ENCODE measurements around the gene KRTAP9-4. TPM values are rescaled to one million over a fixed set of nuclear protein-coding genes. Genes with fewer than 3 reads are reported as not detected.

Gene KRTAP9-4
- total and polyA plus RNA-seq, 2 donors (not counting 3 experiments of a cell fraction or from before 2014, with no cell fraction given) = not detected

DNA sequence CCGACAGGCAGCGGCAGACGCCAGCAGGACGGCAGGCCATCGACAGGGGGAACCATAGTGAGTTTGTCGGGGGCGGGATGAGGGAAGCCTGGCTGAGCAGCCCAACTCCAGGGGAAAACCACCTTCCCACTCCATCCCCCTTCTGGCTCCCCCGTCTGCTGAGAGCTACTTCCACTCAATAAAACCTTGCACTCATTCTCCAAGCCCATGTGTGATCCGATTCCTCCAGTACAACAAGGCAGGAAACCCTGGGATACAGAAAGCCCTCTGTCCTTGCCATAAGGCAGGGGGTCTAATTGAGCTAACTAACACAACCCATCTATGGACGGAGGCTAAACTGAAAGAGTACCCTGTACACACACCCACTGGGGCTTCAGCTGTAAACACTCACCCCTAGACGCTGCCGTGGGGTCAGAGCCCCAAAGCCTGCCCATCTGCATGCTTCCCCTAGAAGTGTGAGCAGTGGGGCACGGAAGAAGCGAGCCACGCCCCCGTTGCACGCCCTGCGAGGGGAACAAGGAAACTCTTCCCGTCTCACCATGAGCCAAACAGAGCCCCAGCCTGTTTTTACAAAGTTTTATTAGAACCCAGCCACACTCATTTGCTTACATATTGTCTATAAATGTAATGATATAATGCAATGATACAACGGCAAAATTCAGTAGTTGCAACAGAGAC is 49.1 kb downstream of the KRTAP9-4 start:
- Histone ChIP-seq H3K4me3 (replicated peaks in 1 of 3; ENCODE audit: insufficient read depth in 1 of 3, low read depth in 1 of 3, low read length in 3 of 3) (no peak overlapping the region), H3K27ac (ENCODE audit: insufficient read depth, low read depth, low read length) (no peak overlapping the region), H4K20me1 (replicated peaks; ENCODE audit: control insufficient read depth, extremely low read depth, insufficient read depth, low read length) (no peaks in the 10 kb centered on the region), H2AFZ (ENCODE audit: low read depth, low read length) (no peak overlapping the region), H3K36me3 (ENCODE audit: control insufficient read depth in 2 of 2, extremely low read depth in 1 of 2, insufficient read depth in 2 of 2, low read length in 2 of 2) (no peaks in the 10 kb centered on the region), H3K9me1 (replicated peaks; ENCODE audit: control insufficient read depth, extremely low read depth, insufficient read depth, low read length) (no peaks in the 10 kb centered on the region), H3K27me3 (ENCODE audit: control insufficient read depth in 2 of 2, insufficient read depth in 2 of 2, low read length in 2 of 2) (no peaks in the 10 kb centered on the region), H3K4me2 (ENCODE audit: insufficient read depth, low read length) (no peak overlapping the region), H3K79me2 (ENCODE audit: control insufficient read depth, insufficient read depth, low read length) (no peaks in the 10 kb centered on the region), H3K4me1 (ENCODE audit: control insufficient read depth, extremely low read depth, insufficient read depth, low read length) (no peaks in the 10 kb centered on the region), H3K9ac (replicated peaks; ENCODE audit: extremely low read depth, insufficient read depth, low read length) (no peak overlapping the region), H3K9me3 (replicated peaks; ENCODE audit: control insufficient read depth, insufficient read depth, low read length) (no peaks in the 10 kb centered on the region)
- FAIRE-seq = no peak
- TF ChIP-seq GATA2 (IDR thresholded peaks at IDR 0.05; ENCODE audit: insufficient read depth, insufficient read length, low read depth, low read length) (no peak), FOS (IDR thresholded peaks at IDR 0.05; ENCODE audit: borderline replicate concordance, insufficient read depth, low read length) (no peak), JUN (IDR thresholded peaks at IDR 0.05; ENCODE audit: borderline replicate concordance, insufficient read depth, insufficient read length, low read depth) (no peak)
- intact Hi-C loops (cut with micrococcal nuclease) = no loop called here
- no peak for DNase-seq (ENCODE audit: low read depth, low spot score)
- dilution Hi-C loops (cut with MboI; ENCODE audit: extremely low pct_ligation_motif_present, low sequenced_read_pairs) = no loop called here
- POLR2A ChIA-PET = no interaction called here
- CTCF ChIA-PET = no interaction called here
- no TSS peak for BruUV-seq (replicated peaks)

Small RNAs within 50 kb of the gene (small RNA-seq; reads per million reads assigned to genes)
- not detected for gene KRTAP9-10P (ENCODE audit: insufficient read depth, insufficient read length, low read depth, low replicate concordance)

Other genes with a start within 250 kb of the KRTAP9-4 start
Only the 30 nearest of the 41 such genes appear.
- gene KRTAP2-3, start 189.6 kb upstream of the KRTAP9-4 start, total RNA-seq = not detected in 2 replicates
- gene KRTAP2-3, start 189.6 kb upstream of the KRTAP9-4 start, polyA plus RNA-seq = not detected in 2 replicates
- not detected in 2 replicates for gene KRTAP2-4, start 183.8 kb upstream of the KRTAP9-4 start, total RNA-seq
- not detected in 2 replicates for gene KRTAP2-4, start 183.8 kb upstream of the KRTAP9-4 start, polyA plus RNA-seq
- not detected in 2 replicates for gene KRTAP4-7, start 165.5 kb upstream of the KRTAP9-4 start, total RNA-seq
- gene KRTAP4-7, start 165.5 kb upstream of the KRTAP9-4 start, polyA plus RNA-seq = not detected in 2 replicates
- not detected in 2 replicates for gene KRTAP4-8, start 151.5 kb upstream of the KRTAP9-4 start, total RNA-seq
- not detected in 2 replicates for gene KRTAP4-8, start 151.5 kb upstream of the KRTAP9-4 start, polyA plus RNA-seq
- gene KRTAP4-16, start 147.5 kb upstream of the KRTAP9-4 start, total RNA-seq = not detected in 2 replicates
- not detected in 2 replicates for gene KRTAP4-16, start 147.5 kb upstream of the KRTAP9-4 start, polyA plus RNA-seq
- not detected in 2 replicates for gene KRTAP4-9, start 144.3 kb upstream of the KRTAP9-4 start, total RNA-seq
- not detected in 2 replicates for gene KRTAP4-9, start 144.3 kb upstream of the KRTAP9-4 start, polyA plus RNA-seq
- not detected in 2 replicates for gene KRTAP4-11, start 131.3 kb upstream of the KRTAP9-4 start, total RNA-seq
- gene KRTAP4-11, start 131.3 kb upstream of the KRTAP9-4 start, polyA plus RNA-seq = not detected in 2 replicates
- not detected in 2 replicates for gene KRTAP4-12, start 125.5 kb upstream of the KRTAP9-4 start, total RNA-seq
- not detected in 2 replicates for gene KRTAP4-12, start 125.5 kb upstream of the KRTAP9-4 start, polyA plus RNA-seq
- gene KRTAP4-6, start 109.1 kb upstream of the KRTAP9-4 start, total RNA-seq = not detected in 2 replicates
- gene KRTAP4-6, start 109.1 kb upstream of the KRTAP9-4 start, polyA plus RNA-seq = not detected in 2 replicates
- not detected in 2 replicates for gene KRTAP4-5, start 99.9 kb upstream of the KRTAP9-4 start, total RNA-seq
- gene KRTAP4-5, start 99.9 kb upstream of the KRTAP9-4 start, polyA plus RNA-seq = not detected in 2 replicates
- gene KRTAP4-4, start 88.9 kb upstream of the KRTAP9-4 start, total RNA-seq = not detected in 2 replicates
- not detected in 2 replicates for gene KRTAP4-4, start 88.9 kb upstream of the KRTAP9-4 start, polyA plus RNA-seq
- gene KRTAP4-3, start 81.5 kb upstream of the KRTAP9-4 start, total RNA-seq = not detected in 2 replicates
- not detected in 2 replicates for gene KRTAP4-3, start 81.5 kb upstream of the KRTAP9-4 start, polyA plus RNA-seq
- not detected in 2 replicates for gene KRTAP4-2, start 71.5 kb upstream of the KRTAP9-4 start, total RNA-seq
- not detected in 2 replicates for gene KRTAP4-2, start 71.5 kb upstream of the KRTAP9-4 start, polyA plus RNA-seq
- not detected in 2 replicates for gene KRTAP4-1, start 64.8 kb upstream of the KRTAP9-4 start, total RNA-seq
- gene KRTAP4-1, start 64.8 kb upstream of the KRTAP9-4 start, polyA plus RNA-seq = not detected in 2 replicates
- gene KRTAP9-1, start 59.8 kb upstream of the KRTAP9-4 start, total RNA-seq = not detected in 2 replicates
- not detected in 2 replicates for gene KRTAP9-1, start 59.8 kb upstream of the KRTAP9-4 start, polyA plus RNA-seq
- gene KRTAP9-2, start 23.0 kb upstream of the KRTAP9-4 start, total RNA-seq = not detected in 2 replicates
- gene KRTAP9-2, start 23.0 kb upstream of the KRTAP9-4 start, polyA plus RNA-seq = not detected in 2 replicates
- not detected in 2 replicates for gene KRTAP9-3, start 17.2 kb upstream of the KRTAP9-4 start, total RNA-seq
- gene KRTAP9-3, start 17.2 kb upstream of the KRTAP9-4 start, polyA plus RNA-seq = not detected in 2 replicates
- not detected in 2 replicates for gene KRTAP9-8, start 11.7 kb upstream of the KRTAP9-4 start, total RNA-seq
- not detected in 2 replicates for gene KRTAP9-8, start 11.7 kb upstream of the KRTAP9-4 start, polyA plus RNA-seq
- gene KRTAP9-9, start 5.7 kb downstream of the KRTAP9-4 start, total RNA-seq = not detected in 2 replicates
- gene KRTAP9-9, start 5.7 kb downstream of the KRTAP9-4 start, polyA plus RNA-seq = not detected in 2 replicates
- gene KRTAP9-6, start 15.7 kb downstream of the KRTAP9-4 start, total RNA-seq = not detected in 2 replicates
- not detected in 2 replicates for gene KRTAP9-6, start 15.7 kb downstream of the KRTAP9-4 start, polyA plus RNA-seq
- not detected in 2 replicates for gene KRTAP9-7, start 26.0 kb downstream of the KRTAP9-4 start, total RNA-seq
- gene KRTAP9-7, start 26.0 kb downstream of the KRTAP9-4 start, polyA plus RNA-seq = not detected in 2 replicates
- not detected in 2 replicates for gene KRTAP29-1, start 53.2 kb downstream of the KRTAP9-4 start, total RNA-seq
- not detected in 2 replicates for gene KRTAP29-1, start 53.2 kb downstream of the KRTAP9-4 start, polyA plus RNA-seq
- gene KRTAP16-1, start 59.6 kb downstream of the KRTAP9-4 start, total RNA-seq = not detected in 2 replicates
- gene KRTAP16-1, start 59.6 kb downstream of the KRTAP9-4 start, polyA plus RNA-seq = not detected in 2 replicates
- gene KRTAP17-1, start 66.0 kb downstream of the KRTAP9-4 start, total RNA-seq = not detected in 2 replicates
- gene KRTAP17-1, start 66.0 kb downstream of the KRTAP9-4 start, polyA plus RNA-seq = not detected in 2 replicates
- not detected in 2 replicates for gene KRT33A, start 101.1 kb downstream of the KRTAP9-4 start, total RNA-seq
- not detected in 2 replicates for gene KRT33A, start 101.1 kb downstream of the KRTAP9-4 start, polyA plus RNA-seq
- not detected in 2 replicates for gene KRT33B, start 120.1 kb downstream of the KRTAP9-4 start, total RNA-seq
- not detected in 2 replicates for gene KRT33B, start 120.1 kb downstream of the KRTAP9-4 start, polyA plus RNA-seq
- gene KRT34, start 132.6 kb downstream of the KRTAP9-4 start, total RNA-seq = not detected in 2 replicates
- not detected in 2 replicates for gene KRT34, start 132.6 kb downstream of the KRTAP9-4 start, polyA plus RNA-seq
- gene KRT31, start 147.9 kb downstream of the KRTAP9-4 start, total RNA-seq = not detected in 2 replicates
- gene KRT31, start 147.9 kb downstream of the KRTAP9-4 start, polyA plus RNA-seq = not detected in 2 replicates
- gene KRT37, start 174.9 kb downstream of the KRTAP9-4 start, total RNA-seq = not detected in 2 replicates
- gene KRT37, start 174.9 kb downstream of the KRTAP9-4 start, polyA plus RNA-seq = not detected in 2 replicates
- not detected in 2 replicates for gene KRT38, start 191.3 kb downstream of the KRTAP9-4 start, total RNA-seq
- not detected in 2 replicates for gene KRT38, start 191.3 kb downstream of the KRTAP9-4 start, polyA plus RNA-seq